NOMO-1 treated with dmso at 0.1 percent for 144 hours (cell line): ENCODE results near the gene FAM221B.
A peak's percentile ranks its signal among the peaks of the same experiment; 100 is the strongest.

Experiments
- DNase-seq: peaks from one replicate; lab custom pipeline; 2025; ENCODE audit not compliant: unreplicated experiment; lab: John Stamatoyannopoulos, UW

Gene FAM221B

GRCh38 chr9:35847792-35848572 is 19.4 kb upstream of the FAM221B start:
- no peak for DNase-seq

- DNase-seq, result no peak
These were observed 17.6 kb upstream of the FAM221B start for GRCh38 chr9:35845824-35846771.

GRCh38 chr9:35844628-35845270 is 16.2 kb upstream of the FAM221B start:
- DNase-seq, result peak; percentile 91

GRCh38 chr9:35842795-35843194 is 14.3 kb upstream of the FAM221B start:
- no peak for DNase-seq

- DNase-seq, result no peak
These were observed 13.7 kb upstream of the FAM221B start for GRCh38 chr9:35842020-35842745.

GRCh38 chr9:35841645-35841900 is 13.0 kb upstream of the FAM221B start:
- no peak for DNase-seq

- DNase-seq, result no peak
These were observed 12.5 kb upstream of the FAM221B start for GRCh38 chr9:35840881-35841644.

GRCh38 chr9:35839926-35840325 is 11.4 kb upstream of the FAM221B start:
- DNase-seq, result no peak

GRCh38 chr9:35836595-35836994 is 8.1 kb upstream of the FAM221B start:
- DNase-seq, result no peak

- no peak for DNase-seq
These were observed 7.2 kb upstream of the FAM221B start for GRCh38 chr9:35835766-35836165.

GRCh38 chr9:35835216-35835632 is 6.7 kb upstream of the FAM221B start:
- DNase-seq, result no peak

GRCh38 chr9:35834260-35835215 is 6.0 kb upstream of the FAM221B start:
- no peak for DNase-seq

GRCh38 chr9:35832814-35833213 is 4.3 kb upstream of the FAM221B start:
- DNase-seq, result no peak

- DNase-seq, result no peak
These were observed 2.5 kb upstream of the FAM221B start for GRCh38 chr9:35831040-35831439.

- DNase-seq, result no peak
These were observed 1.2 kb upstream of the FAM221B start for GRCh38 chr9:35829764-35830096.

- peak; percentile 88 for DNase-seq
These were observed 692 bp upstream of the FAM221B start, which contains the start of gene TMEM8B for GRCh38 chr9:35829084-35829763. TMEM8B (plus strand) TSS chr9:35829228; CDS start chr9:35829448, 220 bp downstream.

GRCh38 chr9:35827486-35827885 is 1.0 kb downstream of the FAM221B start:
- no peak for DNase-seq

GRCh38 chr9:35826071-35826701 is 2.3 kb downstream of the FAM221B start:
- DNase-seq, result peak; percentile 50
